ENCODE data around the gene KCTD14. TPM values are rescaled to one million over a fixed set of nuclear protein-coding genes. Genes with fewer than 3 reads are reported as not detected.

The KCTD14 gene
- total and polyA plus RNA-seq, 9 of the 15 experiments (the other 6 are each of a cell fraction or from before 2014, with no cell fraction given) = 0.04 to 0.30 (median 0.11) TPM; not detected in 2

DNA sequence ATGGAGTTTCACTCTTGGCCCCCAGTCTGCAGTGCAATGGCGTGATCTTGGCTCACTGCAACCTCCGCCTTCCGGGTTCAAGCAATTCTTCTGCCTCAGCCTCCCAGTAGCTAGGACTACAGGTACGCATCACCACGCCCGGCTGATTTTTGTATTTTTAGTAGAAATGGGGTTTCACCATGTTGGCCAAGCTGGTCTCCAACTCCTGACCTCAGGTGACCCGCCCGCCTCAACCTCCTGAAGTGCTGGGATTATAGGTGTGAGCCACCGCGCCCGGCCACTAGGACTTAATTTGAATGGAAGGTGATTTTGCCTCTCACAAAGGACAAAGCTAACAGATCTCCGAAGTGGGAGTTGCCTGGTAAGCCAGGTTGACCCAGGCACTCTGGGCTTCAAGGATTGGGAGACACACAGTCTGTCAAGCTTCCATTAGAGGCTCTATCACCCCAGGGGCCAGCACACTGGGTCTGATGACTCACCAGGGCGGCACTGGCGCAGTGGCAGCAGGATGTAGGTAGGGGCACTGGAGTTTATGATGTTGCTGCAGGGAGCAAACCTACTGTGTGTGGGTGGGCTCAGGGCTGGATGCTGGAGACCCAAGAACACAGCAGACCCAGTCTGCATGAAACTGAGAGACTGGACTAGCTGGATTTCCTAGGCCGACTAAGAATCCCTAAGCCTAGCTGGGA is 17.8 kb upstream of the KCTD14 start (continued):
- TF ChIP-seq, protein P1, sequence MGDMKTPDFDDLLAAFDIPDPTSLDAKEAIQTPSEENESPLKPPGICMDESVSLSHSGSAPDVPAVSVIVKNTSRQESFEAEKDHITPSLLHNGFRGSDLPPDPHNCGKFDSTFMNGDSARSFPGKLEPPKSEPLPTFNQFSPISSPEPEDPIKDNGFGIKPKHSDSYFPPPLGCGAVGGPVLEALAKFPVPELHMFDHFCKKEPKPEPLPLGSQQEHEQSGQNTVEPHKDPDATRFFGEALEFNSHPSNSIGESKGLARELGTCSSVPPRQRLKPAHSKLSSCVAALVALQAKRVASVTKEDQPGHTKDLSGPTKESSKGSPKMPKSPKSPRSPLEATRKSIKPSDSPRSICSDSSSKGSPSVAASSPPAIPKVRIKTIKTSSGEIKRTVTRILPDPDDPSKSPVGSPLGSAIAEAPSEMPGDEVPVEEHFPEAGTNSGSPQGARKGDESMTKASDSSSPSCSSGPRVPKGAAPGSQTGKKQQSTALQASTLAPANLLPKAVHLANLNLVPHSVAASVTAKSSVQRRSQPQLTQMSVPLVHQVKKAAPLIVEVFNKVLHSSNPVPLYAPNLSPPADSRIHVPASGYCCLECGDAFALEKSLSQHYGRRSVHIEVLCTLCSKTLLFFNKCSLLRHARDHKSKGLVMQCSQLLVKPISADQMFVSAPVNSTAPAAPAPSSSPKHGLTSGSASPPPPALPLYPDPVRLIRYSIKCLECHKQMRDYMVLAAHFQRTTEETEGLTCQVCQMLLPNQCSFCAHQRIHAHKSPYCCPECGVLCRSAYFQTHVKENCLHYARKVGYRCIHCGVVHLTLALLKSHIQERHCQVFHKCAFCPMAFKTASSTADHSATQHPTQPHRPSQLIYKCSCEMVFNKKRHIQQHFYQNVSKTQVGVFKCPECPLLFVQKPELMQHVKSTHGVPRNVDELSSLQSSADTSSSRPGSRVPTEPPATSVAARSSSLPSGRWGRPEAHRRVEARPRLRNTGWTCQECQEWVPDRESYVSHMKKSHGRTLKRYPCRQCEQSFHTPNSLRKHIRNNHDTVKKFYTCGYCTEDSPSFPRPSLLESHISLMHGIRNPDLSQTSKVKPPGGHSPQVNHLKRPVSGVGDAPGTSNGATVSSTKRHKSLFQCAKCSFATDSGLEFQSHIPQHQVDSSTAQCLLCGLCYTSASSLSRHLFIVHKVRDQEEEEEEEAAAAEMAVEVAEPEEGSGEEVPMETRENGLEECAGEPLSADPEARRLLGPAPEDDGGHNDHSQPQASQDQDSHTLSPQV (IDR thresholded peaks at IDR 0.05) = peak; percentile 85
- peak; percentile 64 for TF ChIP-seq POLR2A (conservative IDR thresholded peaks at IDR 0.05)
- no peak for TF ChIP-seq RAD51 (IDR thresholded peaks at IDR 0.05; ENCODE audit: borderline replicate concordance, low read depth)
- TF ChIP-seq MAFG (tag; conservative IDR thresholded peaks at IDR 0.05) = no peak
- TF ChIP-seq HMG20B (CRISPR knock-in tag; IDR thresholded peaks at IDR 0.05) = no peak
- peak; percentile 11 for TF ChIP-seq NEUROD1 (IDR thresholded peaks at IDR 0.05; ENCODE audit: borderline replicate concordance, low read depth, low read length, partially characterized antibody)
- no peak for TF ChIP-seq PPARD (CRISPR knock-in tag; IDR thresholded peaks at IDR 0.05)
- TF ChIP-seq, protein P2, sequence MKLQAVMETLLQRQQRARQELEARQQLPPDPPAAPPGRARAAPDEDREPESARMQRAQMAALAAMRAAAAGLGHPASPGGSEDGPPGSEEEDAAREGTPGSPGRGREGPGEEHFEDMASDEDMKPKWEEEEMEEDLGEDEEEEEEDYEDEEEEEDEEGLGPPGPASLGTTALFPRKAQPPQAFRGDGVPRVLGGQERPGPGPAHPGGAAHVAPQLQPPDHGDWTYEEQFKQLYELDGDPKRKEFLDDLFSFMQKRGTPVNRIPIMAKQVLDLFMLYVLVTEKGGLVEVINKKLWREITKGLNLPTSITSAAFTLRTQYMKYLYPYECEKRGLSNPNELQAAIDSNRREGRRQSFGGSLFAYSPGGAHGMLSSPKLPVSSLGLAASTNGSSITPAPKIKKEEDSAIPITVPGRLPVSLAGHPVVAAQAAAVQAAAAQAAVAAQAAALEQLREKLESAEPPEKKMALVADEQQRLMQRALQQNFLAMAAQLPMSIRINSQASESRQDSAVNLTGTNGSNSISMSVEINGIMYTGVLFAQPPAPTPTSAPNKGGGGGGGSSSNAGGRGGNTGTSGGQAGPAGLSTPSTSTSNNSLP (IDR thresholded peaks at IDR 0.05; ENCODE audit: borderline replicate concordance, low read depth, low read length) = no peak
- no peak for TF ChIP-seq MXI1 (IDR thresholded peaks at IDR 0.05; ENCODE audit: low read depth, low read length)
- TF ChIP-seq ZBTB8A (IDR thresholded peaks at IDR 0.05; ENCODE audit: partially characterized antibody) = no peak
- TF ChIP-seq NR2F6 (CRISPR knock-in tag; IDR thresholded peaks at IDR 0.05) = no peak
- TF ChIP-seq ZNF23 (CRISPR knock-in tag; IDR thresholded peaks at IDR 0.05) = no peak
- TF ChIP-seq ZNF507 (tag; conservative IDR thresholded peaks at IDR 0.05) = no peak
- TF ChIP-seq ZNF695 (CRISPR knock-in tag; IDR thresholded peaks at IDR 0.05) = no peak
- TF ChIP-seq MECOM (CRISPR knock-in tag; IDR thresholded peaks at IDR 0.05) = peak; percentile 20; the same call in 1 of the 2 replicates
- TF ChIP-seq, protein P3, sequence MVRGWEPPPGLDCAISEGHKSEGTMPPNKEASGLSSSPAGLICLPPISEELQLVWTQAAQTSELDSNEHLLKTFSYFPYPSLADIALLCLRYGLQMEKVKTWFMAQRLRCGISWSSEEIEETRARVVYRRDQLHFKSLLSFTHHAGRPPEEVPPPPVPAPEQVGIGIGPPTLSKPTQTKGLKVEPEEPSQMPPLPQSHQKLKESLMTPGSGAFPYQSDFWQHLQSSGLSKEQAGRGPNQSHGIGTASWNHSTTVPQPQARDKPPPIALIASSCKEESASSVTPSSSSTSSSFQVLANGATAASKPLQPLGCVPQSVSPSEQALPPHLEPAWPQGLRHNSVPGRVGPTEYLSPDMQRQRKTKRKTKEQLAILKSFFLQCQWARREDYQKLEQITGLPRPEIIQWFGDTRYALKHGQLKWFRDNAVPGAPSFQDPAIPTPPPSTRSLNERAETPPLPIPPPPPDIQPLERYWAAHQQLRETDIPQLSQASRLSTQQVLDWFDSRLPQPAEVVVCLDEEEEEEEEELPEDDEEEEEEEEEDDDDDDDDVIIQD (CRISPR knock-in tag; IDR thresholded peaks at IDR 0.05) = no peak
- no peak for TF ChIP-seq ZNF165 (CRISPR knock-in tag; IDR thresholded peaks at IDR 0.05; ENCODE audit: borderline replicate concordance)
- no peak for TF ChIP-seq NFE2 (IDR thresholded peaks at IDR 0.05; ENCODE audit: low read depth)
- TF ChIP-seq RBFOX2 (IDR thresholded peaks at IDR 0.05; ENCODE audit: low read depth, low read length) = peak; percentile 45
- peak; percentile 58 for TF ChIP-seq ESRRA (IDR thresholded peaks at IDR 0.05; ENCODE audit: borderline replicate concordance, low read depth)
- 0 out of 4 replicates have a peak, but pooled peaks have one; percentile 24 to 44 for TF ChIP-seq NRF1 (conservative IDR thresholded peaks at IDR 0.05 in 1 of 2, IDR thresholded peaks at IDR 0.05 in 1 of 2)
- TF ChIP-seq BRCA1 (IDR thresholded peaks at IDR 0.05) = no peak
- no peak for TF ChIP-seq BRCA1 (CRISPR knock-in tag; IDR thresholded peaks at IDR 0.05)
- TF ChIP-seq HEY1 (CRISPR knock-in tag; IDR thresholded peaks at IDR 0.05; ENCODE audit: borderline replicate concordance) = no peak
